Bronchial epithelial cell (primary cell): ENCODE measurements around the gene NUPR2. TPM values are rescaled to one million over a fixed set of nuclear protein-coding genes. Genes with fewer than 3 reads are reported as not detected.
"Not testable (repeated sequence)": the region's sequence is repeated elsewhere in the genome, so short reads cannot be mapped to it uniquely, and the experiment has no call there.

ENCODE experiments used
- DNase-seq: peaks from one replicate; pipeline ENCODE4 v3.0.0-alpha.2; 2010; ENCODE audit warnings: low read depth
- FAIRE-seq: peaks from 2 replicates; lab custom pipeline; 2011; peaks lifted over from hg19 to GRCh38; lab: Jason Lieb, UNC
- H3K27me3 ChIP-seq: 2 replicates; pipeline ENCODE4 v1.5.1; 2011; ENCODE audit warnings: low read length; ENCODE audit not compliant: control insufficient read depth, insufficient read depth
- H3K36me3 ChIP-seq: 2 replicates; pipeline ENCODE4 v1.5.1; 2011; ENCODE audit warnings: low read length; ENCODE audit not compliant: control insufficient read depth, insufficient read depth
- H3K4me3 ChIP-seq: 2 replicates; pipeline ENCODE4 v1.5.1; 2011; ENCODE audit warnings: mild to moderate bottlenecking, low read depth, low read length, control low read depth
- total RNA-seq: library from RNA; depleted of rRNA; stranded (reverse); fragments of >200 nt; gene quantifications from 2 replicates; pipeline ENCODE4 v1.2.1, GENCODE V29; 2014
- TF ChIP-seq, protein P1 (sequence below): IDR thresholded peaks from 2 replicates; pipeline ENCODE4 v1.5.1; 2011; ENCODE audit warnings: mild to moderate bottlenecking, moderate library complexity, low read length, control low read depth, inconsistent platforms; ENCODE audit not compliant: insufficient read depth, severe bottlenecking

The NUPR2 gene
- total RNA-seq, 1 donor from 2014 or later, result not detected

GRCh38 chr7:56087445-56087844, 28.8 kb downstream of the NUPR2 start:
- Histone ChIP-seq H3K27me3 (no peaks in the 10 kb centered on the region), H3K4me3 (no peak overlapping the region), H3K36me3 (peaks cover 6% of the 10 kb centered on the region)
- no peak for FAIRE-seq
- TF ChIP-seq, protein P1, sequence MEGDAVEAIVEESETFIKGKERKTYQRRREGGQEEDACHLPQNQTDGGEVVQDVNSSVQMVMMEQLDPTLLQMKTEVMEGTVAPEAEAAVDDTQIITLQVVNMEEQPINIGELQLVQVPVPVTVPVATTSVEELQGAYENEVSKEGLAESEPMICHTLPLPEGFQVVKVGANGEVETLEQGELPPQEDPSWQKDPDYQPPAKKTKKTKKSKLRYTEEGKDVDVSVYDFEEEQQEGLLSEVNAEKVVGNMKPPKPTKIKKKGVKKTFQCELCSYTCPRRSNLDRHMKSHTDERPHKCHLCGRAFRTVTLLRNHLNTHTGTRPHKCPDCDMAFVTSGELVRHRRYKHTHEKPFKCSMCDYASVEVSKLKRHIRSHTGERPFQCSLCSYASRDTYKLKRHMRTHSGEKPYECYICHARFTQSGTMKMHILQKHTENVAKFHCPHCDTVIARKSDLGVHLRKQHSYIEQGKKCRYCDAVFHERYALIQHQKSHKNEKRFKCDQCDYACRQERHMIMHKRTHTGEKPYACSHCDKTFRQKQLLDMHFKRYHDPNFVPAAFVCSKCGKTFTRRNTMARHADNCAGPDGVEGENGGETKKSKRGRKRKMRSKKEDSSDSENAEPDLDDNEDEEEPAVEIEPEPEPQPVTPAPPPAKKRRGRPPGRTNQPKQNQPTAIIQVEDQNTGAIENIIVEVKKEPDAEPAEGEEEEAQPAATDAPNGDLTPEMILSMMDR, result no peak
- DNase-seq, result no peak

GRCh38 chr7:56086761-56087160, 29.5 kb downstream of the NUPR2 start:
- TF ChIP-seq, protein P1, result no peak
- FAIRE-seq (no peak), DNase-seq (no peak)
- no peak overlapping the region for H3K4me3 ChIP-seq
- H3K27me3 ChIP-seq, result no peaks in the 10 kb centered on the region
- peaks cover 7% of the 10 kb centered on the region for H3K36me3 ChIP-seq

DNA sequence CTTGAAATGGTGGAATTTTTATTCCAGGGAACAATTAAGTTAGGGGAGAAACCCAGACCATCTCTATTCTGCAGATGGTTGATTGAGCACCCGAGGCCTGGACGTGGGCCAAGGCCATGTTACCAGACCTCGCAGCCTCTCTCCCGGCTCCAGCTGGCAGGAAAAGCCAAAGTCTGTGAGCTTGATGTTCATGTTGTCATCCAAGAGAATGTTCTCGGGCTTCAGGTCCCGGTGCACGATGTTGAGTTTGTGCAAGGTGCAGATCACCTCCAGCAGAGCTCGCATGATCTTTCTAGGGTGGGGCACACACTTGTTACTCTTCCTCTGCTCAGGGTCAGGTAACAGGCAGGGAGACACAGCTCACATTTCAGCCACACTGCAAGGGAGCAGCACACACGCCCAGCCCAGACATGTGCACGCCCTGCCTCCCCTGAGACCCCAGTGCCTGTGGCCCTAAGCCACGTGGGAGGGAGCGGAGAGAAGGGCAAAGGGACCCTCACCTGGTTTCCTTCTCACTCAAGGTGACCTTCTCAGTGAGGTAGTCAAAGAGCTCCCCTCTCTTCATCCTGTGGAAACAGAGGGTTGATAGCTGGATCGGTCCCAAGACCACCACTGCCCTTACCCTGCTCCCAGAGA, 32.9 kb downstream of the NUPR2 start:
- DNase-seq, result no peak
- no peak for FAIRE-seq
- TF ChIP-seq, protein P1, result no peak
- Histone ChIP-seq H3K27me3 (no peaks in the 10 kb centered on the region), H3K4me3 (no peak overlapping the region), H3K36me3 (peaks cover 19% of the 10 kb centered on the region)

DNA sequence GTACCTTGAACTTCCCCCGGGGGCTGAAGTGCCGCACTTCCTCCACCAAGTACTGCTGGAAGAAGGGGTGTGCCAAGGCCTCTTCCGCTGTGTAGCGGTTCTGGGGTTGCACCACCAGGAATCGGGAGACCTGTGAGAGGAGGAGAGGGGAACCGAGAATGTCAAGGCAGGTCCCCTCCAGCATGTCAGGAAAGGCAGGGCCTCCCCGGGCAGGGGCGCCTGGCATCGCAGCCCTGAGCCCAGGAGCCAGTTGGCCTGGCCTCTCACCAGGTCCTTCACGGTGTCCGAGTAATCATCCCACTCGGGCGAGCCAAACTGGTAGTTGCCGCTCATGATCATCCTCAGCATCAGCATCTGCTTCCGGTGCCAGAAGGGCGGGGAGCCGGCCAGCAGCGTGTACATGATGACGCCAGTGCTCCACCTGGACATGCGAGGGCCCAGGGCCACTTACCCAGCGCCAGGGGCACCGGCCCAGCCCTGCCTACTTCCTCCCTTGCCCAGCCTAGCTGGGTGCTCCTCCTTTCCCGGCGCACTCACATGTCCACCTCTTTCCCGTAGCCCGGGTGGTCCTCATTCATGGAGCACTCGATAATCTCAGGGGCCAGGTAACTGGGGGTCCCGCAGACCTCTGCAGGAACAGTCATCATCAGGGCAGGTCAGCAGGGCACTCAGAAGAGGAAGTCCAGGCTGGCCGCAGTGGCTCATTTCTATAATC, 34.4 kb downstream of the NUPR2 start:
- TF ChIP-seq, protein P1, result no peak
- no peak overlapping the region for H3K4me3 ChIP-seq
- DNase-seq (no peak), FAIRE-seq (no peak)
- no peaks in the 10 kb centered on the region for H3K27me3 ChIP-seq
- H3K36me3 ChIP-seq, result peaks cover 22% of the 10 kb centered on the region

GRCh38 chr7:56080726-56081435, 35.3 kb downstream of the NUPR2 start:
- peaks cover 23% of the 10 kb centered on the region for H3K36me3 ChIP-seq
- DNase-seq, FAIRE-seq: not testable (repeated sequence)

GRCh38 chr7:56079450-56080185, 36.6 kb downstream of the NUPR2 start:
- DNase-seq, result peak; percentile 25
- Histone ChIP-seq H3K36me3 (peaks cover 21% of the 10 kb centered on the region), H3K27me3 (no peaks in the 10 kb centered on the region), H3K4me3 (no peak overlapping the region)
- FAIRE-seq, result no peak
- TF ChIP-seq, protein P1, result peak; percentile 80

More at GRCh38 chr7:56080726-56081435, 35.3 kb downstream of the NUPR2 start:
- not testable (repeated sequence) for H3K4me3 ChIP-seq, H3K27me3 ChIP-seq
